ENCODE measurements around the gene IRF5. TPM values are rescaled to one million over a fixed set of nuclear protein-coding genes. Genes with fewer than 3 reads are reported as not detected.
"Not testable (repeated sequence)": the region's sequence is repeated elsewhere in the genome, so short reads cannot be mapped to it uniquely, and the experiment has no call there.

Gene IRF5
- total RNA-seq, 4 donors from 2014 or later, result 8.9 to 22.8 (median 18.6) TPM

DNA sequence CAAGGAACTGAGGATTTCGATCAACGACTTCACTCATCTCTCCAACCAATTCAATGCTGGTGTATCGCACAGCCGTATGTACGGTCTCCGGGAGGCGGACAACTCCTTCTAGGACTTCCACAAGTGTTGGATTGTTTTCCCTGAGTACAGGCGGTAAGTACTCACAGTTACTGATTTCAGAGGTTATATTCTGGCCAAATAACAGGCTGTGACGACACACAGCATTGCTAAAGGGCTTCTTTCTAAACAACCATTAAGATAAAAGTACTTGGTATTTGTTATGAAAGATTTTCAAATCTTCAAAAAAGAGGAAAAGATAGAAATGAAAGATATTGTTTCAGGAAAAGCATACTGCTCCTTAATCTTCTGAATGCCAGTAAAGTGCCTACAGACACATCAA lies 52.2 kb downstream of the IRF5 start:
- 85% methylated on average over 9 of the region's 9 CpGs for WGBS
- TF ChIP-seq POLR2A (IDR thresholded peaks at IDR 0.05), result no peak
- TF ChIP-seq, protein P1, sequence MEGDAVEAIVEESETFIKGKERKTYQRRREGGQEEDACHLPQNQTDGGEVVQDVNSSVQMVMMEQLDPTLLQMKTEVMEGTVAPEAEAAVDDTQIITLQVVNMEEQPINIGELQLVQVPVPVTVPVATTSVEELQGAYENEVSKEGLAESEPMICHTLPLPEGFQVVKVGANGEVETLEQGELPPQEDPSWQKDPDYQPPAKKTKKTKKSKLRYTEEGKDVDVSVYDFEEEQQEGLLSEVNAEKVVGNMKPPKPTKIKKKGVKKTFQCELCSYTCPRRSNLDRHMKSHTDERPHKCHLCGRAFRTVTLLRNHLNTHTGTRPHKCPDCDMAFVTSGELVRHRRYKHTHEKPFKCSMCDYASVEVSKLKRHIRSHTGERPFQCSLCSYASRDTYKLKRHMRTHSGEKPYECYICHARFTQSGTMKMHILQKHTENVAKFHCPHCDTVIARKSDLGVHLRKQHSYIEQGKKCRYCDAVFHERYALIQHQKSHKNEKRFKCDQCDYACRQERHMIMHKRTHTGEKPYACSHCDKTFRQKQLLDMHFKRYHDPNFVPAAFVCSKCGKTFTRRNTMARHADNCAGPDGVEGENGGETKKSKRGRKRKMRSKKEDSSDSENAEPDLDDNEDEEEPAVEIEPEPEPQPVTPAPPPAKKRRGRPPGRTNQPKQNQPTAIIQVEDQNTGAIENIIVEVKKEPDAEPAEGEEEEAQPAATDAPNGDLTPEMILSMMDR (IDR thresholded peaks at IDR 0.05), result no peak
- Histone ChIP-seq H3K4me3 (no peak overlapping the region), H3K4me1 (no peaks in the 10 kb centered on the region), H3K27me3 (no peaks in the 10 kb centered on the region), H3K36me3 (peaks cover 78% of the 10 kb centered on the region), H3K9me3 (no peaks in the 10 kb centered on the region), H3K27ac (no peak overlapping the region)
- no peak for DNase-seq (ENCODE audit: low spot score in 2 of 2)

DNA sequence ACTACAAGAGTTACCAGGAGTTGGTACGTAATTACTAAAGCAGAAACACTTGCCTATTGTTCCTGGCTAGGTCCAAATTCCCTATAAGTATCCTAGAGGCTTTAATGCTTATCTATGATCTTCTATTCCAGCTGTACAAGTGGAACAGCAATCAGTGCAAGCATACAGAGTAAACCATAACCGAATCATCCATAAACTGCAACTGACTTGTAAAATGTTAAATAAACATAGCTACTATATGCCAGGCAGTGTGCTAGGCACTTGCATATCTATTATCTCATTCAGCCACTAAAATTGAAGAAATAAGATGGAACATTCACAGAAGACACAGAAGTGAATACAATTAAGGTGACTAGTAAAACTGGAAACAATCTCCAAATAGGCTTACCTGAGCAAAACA lies 55.7 kb downstream of the IRF5 start:
- 85% methylated on average over 2 of the region's 2 CpGs for WGBS
- Histone ChIP-seq H3K27ac (no peak overlapping the region), H3K4me3 (no peak overlapping the region), H3K36me3 (peaks cover 67% of the 10 kb centered on the region), H3K4me1 (no peaks in the 10 kb centered on the region), H3K9me3 (no peaks in the 10 kb centered on the region), H3K27me3 (no peaks in the 10 kb centered on the region)
- DNase-seq (ENCODE audit: low spot score in 2 of 2), result no peak
- no peak for TF ChIP-seq POLR2AphosphoS5 (IDR thresholded peaks at IDR 0.05)
- TF ChIP-seq POLR2A (IDR thresholded peaks at IDR 0.05), result no peak
- TF ChIP-seq EP300 (IDR thresholded peaks at IDR 0.05), result no peak
- TF ChIP-seq, protein P1 (IDR thresholded peaks at IDR 0.05), result no peak

DNA sequence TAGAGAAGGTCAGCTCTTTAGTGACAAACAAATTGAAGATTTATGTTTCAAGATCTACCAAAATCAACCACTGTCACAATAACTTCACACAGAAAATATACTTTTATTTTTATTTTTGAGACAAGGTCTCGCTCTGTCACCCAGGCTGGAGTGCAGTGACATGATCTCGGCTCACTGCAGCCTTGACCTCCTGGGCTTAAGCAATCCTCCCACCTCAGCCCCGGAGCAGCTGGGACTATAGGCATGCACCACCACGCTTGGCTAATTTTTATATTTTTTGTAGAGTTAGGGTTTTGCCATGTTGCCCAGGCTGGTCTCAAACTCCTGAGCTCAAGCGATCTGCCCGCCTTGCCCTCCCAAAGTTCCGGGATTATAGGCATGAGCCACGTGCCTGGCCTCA lies 56.8 kb downstream of the IRF5 start:
- not testable (repeated sequence) for H3K9me3 ChIP-seq; H3K4me3 ChIP-seq; H3K27ac ChIP-seq; DNase-seq (ENCODE audit: low spot score in 2 of 2); H3K27me3 ChIP-seq; H3K4me1 ChIP-seq
- H3K36me3 ChIP-seq, result peaks cover 67% of the 10 kb centered on the region
- WGBS, result 94% methylated on average over 8 of the region's 8 CpGs

DNA sequence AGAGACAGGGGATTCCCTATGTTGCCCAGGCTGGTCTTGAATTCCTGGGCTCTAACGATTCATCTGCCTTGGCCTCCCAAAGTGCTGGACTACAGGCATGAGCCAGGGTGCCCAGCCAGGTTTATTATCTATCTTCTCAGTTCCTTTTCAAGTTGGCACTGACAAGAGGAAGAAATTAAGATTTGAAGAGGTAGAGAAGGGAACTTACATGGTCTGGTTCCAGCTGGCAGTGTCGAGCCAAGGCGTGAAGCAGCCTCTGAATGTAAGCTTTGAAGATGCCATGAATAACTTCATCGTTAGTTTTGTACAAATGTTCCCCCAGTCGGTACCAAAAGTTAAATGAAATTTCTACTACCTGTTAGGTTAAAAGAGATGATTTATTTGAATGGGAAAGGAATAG lies 59.5 kb downstream of the IRF5 start:
- Histone ChIP-seq H3K27ac (no peak overlapping the region), H3K36me3 (peaks cover 74% of the 10 kb centered on the region), H3K4me1 (no peaks in the 10 kb centered on the region), H3K27me3 (no peaks in the 10 kb centered on the region), H3K4me3 (no peak overlapping the region), H3K9me3 (no peaks in the 10 kb centered on the region)
- no peak for DNase-seq (ENCODE audit: low spot score in 2 of 2)
- 64% methylated on average over 5 of the region's 5 CpGs for WGBS
- TF ChIP-seq EP300 (IDR thresholded peaks at IDR 0.05) (no peak), POLR2A (IDR thresholded peaks at IDR 0.05) (no peak), POLR2AphosphoS5 (IDR thresholded peaks at IDR 0.05) (no peak)
- TF ChIP-seq, protein P1 (IDR thresholded peaks at IDR 0.05), result no peak

Other genes starting within 250 kb of the IRF5 start
- gene CALU, start 198.6 kb upstream of the IRF5 start, total RNA-seq, result 10 to 100 TPM; 32.4 to 44.1 (median 36.7) TPM
- not detected for gene OPN1SW, start 162.1 kb upstream of the IRF5 start, total RNA-seq
- gene CCDC136, start 146.0 kb upstream of the IRF5 start, total RNA-seq, result 1 to 10 TPM in 3 of 4 donors, under 1 TPM in 1; 0.95 to 4.8 (median 2.1) TPM
- 1 to 10 TPM; 3.8 to 5.1 (median 4.3) TPM for gene FLNC, start 107.5 kb upstream of the IRF5 start, total RNA-seq
- gene ATP6V1F, start 75.1 kb upstream of the IRF5 start, total RNA-seq, result 100 to 1,000 TPM in 3 of 4 donors, 10 to 100 TPM in 1; 78.4 to 165 (median 148) TPM
- gene KCP, start 27.2 kb upstream of the IRF5 start, total RNA-seq, result under 1 TPM; 0.17 to 0.57 (median 0.36) TPM
- gene TNPO3, start 117.2 kb downstream of the IRF5 start, total RNA-seq, result 10 to 100 TPM; 30.8 to 43.4 (median 34.4) TPM
- 10 to 100 TPM in 3 of 4 donors, 1 to 10 TPM in 1; 9.1 to 17.9 (median 11.1) TPM for gene TSPAN33, start 206.8 kb downstream of the IRF5 start, total RNA-seq

Measured in suprapubic skin (tissue), 4 donors.